Tongue (tissue), 3 donors: ENCODE results near the gene SNURF. TPM values are rescaled to one million over a fixed set of nuclear protein-coding genes. Genes with fewer than 3 reads are reported as not detected.
A peak's percentile ranks its signal among the peaks of the same experiment; 100 is the strongest.
"Not testable (repeated sequence)": the region's sequence is repeated elsewhere in the genome, so short reads cannot be mapped to it uniquely, and the experiment has no call there.

Experiments
- DNase-seq: peaks from one replicate; pipeline ENCODE4 v3.0.0-alpha.2; 2015
- small RNA-seq: library from RNA; depleted of rRNA; stranded (forward); fragments of <200 nt; gene quantifications from one replicate; pipeline ENCODE3, GENCODE V24; 2014; ENCODE audit warnings: low replicate concordance
- total RNA-seq: library from RNA; depleted of rRNA; stranded (reverse); fragments of >200 nt; gene quantifications from one replicate; pipeline ENCODE4 v1.2.3, GENCODE V29; 2014

Gene SNURF
- total RNA-seq, 1 donor from 2014 or later: 31.5 TPM

DNA sequence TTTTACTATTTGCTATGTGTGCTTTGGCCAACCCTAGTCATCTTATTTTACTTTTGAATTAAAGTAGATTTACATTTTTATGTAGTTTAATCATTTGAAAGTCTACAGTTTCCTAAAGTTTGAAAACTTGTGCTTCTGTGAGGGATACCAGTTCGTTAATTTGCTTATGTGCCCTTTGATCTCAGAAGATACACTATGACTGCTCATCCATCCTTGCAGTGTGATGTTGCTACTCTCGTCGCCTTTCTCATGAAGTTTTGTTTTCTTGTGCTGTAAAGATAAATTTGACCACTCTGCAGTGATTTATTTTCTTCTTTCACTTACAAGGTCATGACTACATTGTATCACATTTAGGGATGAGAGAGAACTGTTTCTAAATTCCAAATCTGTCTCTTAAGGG, 16.3 kb downstream of the SNURF start:
- DNase-seq: no peak

DNA sequence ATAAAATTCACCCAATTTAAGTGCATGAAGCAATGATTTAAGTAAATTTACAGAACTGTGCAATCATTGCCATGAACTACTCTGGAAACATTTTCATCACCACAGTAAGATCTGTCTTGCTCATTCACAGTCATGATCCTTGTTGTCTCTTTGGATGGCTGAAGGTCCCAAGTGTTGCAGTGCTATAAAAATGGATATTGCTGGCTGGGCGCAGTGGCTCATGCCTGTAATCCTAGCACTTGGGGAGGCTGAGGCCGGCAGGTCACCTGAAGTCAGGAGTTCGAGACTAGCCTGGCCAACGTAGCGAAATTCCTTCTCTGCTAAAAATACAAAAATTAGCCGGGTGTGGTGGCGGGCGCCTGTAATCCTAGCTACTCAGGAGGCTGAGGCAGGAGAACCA, 17.0 kb downstream of the SNURF start:
- no peak for DNase-seq

- DNase-seq: not testable (repeated sequence)
These were observed 17.9 kb downstream of the SNURF start for GRCh38 chr15:24972707-24973106.

GRCh38 chr15:24976932-24977331, 22.1 kb downstream of the SNURF start:
- DNase-seq: no peak

GRCh38 chr15:24977686-24978085, 22.9 kb downstream of the SNURF start:
- no peak for DNase-seq

- DNase-seq: peak; percentile 3
These were observed 30.4 kb downstream of the SNURF start for GRCh38 chr15:24985224-24985623.

DNA sequence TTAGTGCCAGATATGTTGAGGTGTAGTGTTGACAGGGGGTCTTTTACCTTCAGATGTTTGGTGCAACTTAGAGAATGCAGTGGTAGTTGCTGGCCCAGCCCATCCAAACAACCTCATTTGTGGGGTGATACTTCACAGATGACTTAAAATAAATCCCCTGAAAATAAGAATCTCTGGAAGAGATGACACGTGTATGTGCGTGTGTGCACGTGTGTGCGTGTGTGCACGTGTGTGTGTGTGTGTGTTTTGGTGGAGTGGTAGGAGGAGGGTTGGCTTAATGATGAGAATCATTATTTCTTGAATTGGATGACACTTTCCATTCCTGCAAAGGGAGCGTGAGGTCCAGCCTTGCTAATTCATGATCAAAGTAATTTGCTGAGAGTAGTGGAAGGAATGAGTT, 31.9 kb downstream of the SNURF start:
- DNase-seq: no peak

Small RNAs within 50 kb of the gene (small RNA-seq; reads per million reads assigned to genes)
- gene AC090602.1 (not detected), gene AC124312.4 (not detected), gene AC124312.5 (not detected)

Other genes with a start within 250 kb of the SNURF start
- gene SNRPN, start within 50 bp of the SNURF start, total RNA-seq: 181 TPM